MCF 10A (cell line): ENCODE results near the gene ITGA2B. TPM values are rescaled to one million over a fixed set of nuclear protein-coding genes. Genes with fewer than 3 reads are reported as not detected.
A peak's percentile ranks its signal among the peaks of the same experiment; 100 is the strongest.

ENCODE experiments used
- BruUV-seq: library from RNA; stranded (reverse); fragments of 400-500 nt; replicated peaks from 2 replicates; lab custom pipeline; 2021; lab: Mats Ljungman, UMichigan
- CTCF ChIA-PET: fragments of 300-600 bp; sonication (Branson Sonifier 250); formaldehyde crosslinking; extraction: SDS; loops from one replicate; lab custom pipeline; 2021; ENCODE audit warnings: antibody characterized with exemption, inconsistent platforms; lab: Yijun Ruan, JAX
- POLR2A ChIA-PET: fragments of 300-600, 350-650 bp; sonication (Branson Sonifier 250); formaldehyde crosslinking; extraction: SDS; loops from one replicate; lab custom pipeline; 2020; ENCODE audit warnings: antibody characterized with exemption, inconsistent platforms; lab: Yijun Ruan, JAX
- DNase-seq: peaks from one replicate; pipeline ENCODE4 v3.0.0-alpha.2; 2018; ENCODE audit not compliant: unreplicated experiment
- H3K27ac Mint-ChIP-seq: one replicate; pipeline ENCODE4 v1.8.0; 2022; ENCODE audit warnings: mild to moderate bottlenecking, low read depth, mixed read lengths; ENCODE audit not compliant: unreplicated experiment
- H3K27me3 Mint-ChIP-seq: one replicate; pipeline ENCODE4 v1.8.0; 2022; ENCODE audit warnings: mixed read lengths; ENCODE audit not compliant: insufficient read depth, unreplicated experiment
- H3K36me3 Mint-ChIP-seq: one replicate; pipeline ENCODE4 v1.8.0; 2022; ENCODE audit warnings: mild to moderate bottlenecking, moderate library complexity, mixed read lengths; ENCODE audit not compliant: insufficient read depth, unreplicated experiment
- H3K4me1 Mint-ChIP-seq: one replicate; pipeline ENCODE4 v1.8.0; 2022; ENCODE audit warnings: mixed read lengths; ENCODE audit not compliant: insufficient read depth, unreplicated experiment
- H3K4me3 Mint-ChIP-seq: one replicate; pipeline ENCODE4 v1.8.0; 2022; ENCODE audit warnings: mild to moderate bottlenecking, moderate library complexity, mixed read lengths; ENCODE audit not compliant: unreplicated experiment
- H3K9me3 Mint-ChIP-seq: one replicate; pipeline ENCODE4 v1.8.0; 2022; ENCODE audit warnings: mixed read lengths; ENCODE audit not compliant: unreplicated experiment
- CTCF ChIP-seq: fragments of 200-600 bp; IDR thresholded peaks from one replicate; pipeline ENCODE4 v1.8.0; 2022; ENCODE audit warnings: antibody characterized with exemption, mild to moderate bottlenecking; ENCODE audit not compliant: unreplicated experiment
- intact Hi-C: fragments of 100-400 bp; cut with micrococcal nuclease; formaldehyde crosslinking; loops from 2 replicates; pipeline ENCODE4 v1.14.1; 2022
- total RNA-seq: library from RNA; stranded (reverse); gene quantifications from 2 replicates; pipeline ENCODE4 v1.2.3, GENCODE V29; 2022

The ITGA2B gene
- total RNA-seq, 1 experiment from 2014 or later: 0.12 TPM

DNA sequence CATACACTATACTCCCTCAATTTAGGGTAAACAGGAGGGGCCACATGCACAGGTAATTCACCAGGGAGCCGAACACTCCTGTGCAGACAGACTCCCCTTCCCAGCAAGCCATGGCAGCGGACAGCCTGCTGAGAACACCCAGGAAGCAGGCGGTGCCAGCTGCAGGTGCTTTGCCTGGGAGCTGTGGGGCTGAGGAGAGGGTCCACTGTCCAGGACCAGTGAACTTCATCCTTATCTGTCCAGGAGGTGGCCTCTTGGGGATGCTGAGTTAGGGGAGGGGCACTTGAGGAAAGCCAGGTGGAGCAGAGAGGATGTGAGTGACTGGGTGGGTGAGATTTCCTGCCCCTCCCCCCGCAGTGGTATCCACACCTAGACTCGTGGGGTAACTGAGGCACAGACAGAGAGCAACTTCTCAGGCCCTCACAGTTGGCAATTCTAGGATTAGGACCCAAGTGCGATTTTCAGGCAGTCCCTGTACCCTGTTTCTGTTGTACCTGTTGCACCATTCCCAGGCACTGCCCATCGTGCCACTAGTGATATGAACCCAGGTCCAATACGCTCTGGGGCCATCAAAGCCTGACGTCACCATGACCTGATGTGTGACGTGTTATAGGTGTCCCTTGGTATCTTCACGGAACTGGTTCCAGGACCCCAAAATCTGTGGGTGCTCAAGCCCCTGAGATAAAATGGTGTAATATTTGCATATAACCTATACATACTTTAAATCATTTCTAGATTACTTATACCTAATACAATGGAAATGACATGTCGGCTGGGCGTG, 43.2 kb downstream of the ITGA2B start:
- peaks cover 14% of the 10 kb centered on the region for H3K36me3 Mint-ChIP-seq
- peak overlapping the region; percentile 94 for H3K27ac Mint-ChIP-seq
- H3K9me3 Mint-ChIP-seq: no peaks in the 10 kb centered on the region
- CTCF ChIA-PET: interaction anchor here (0.7 to 3.2 kb wide), 6 partner anchors 12 to 176 kb away, joined by 3 to 20 read pairs (median 4); partner anchors contain the start of gene SLC25A39
- H3K4me3 Mint-ChIP-seq: peak overlapping the region; percentile 82
- DNase-seq: no peak
- BruUV-seq: no TSS peak
- H3K4me1 Mint-ChIP-seq: peaks cover 12% of the 10 kb centered on the region
- H3K27me3 Mint-ChIP-seq: no peaks in the 10 kb centered on the region
- POLR2A ChIA-PET: interaction anchor here (0.6 to 3.2 kb wide), 10 partner anchors 10 to 1311 kb away, joined by 3 to 40 read pairs (median 6); partner anchors contain the start of genes SLC25A39, TMUB2 and UBTF
- intact Hi-C loops: no loop called here
- no peak for TF ChIP-seq CTCF

GRCh38 chr17:44345454-44346026, 43.9 kb downstream of the ITGA2B start:
- peaks cover 12% of the 10 kb centered on the region for H3K4me1 Mint-ChIP-seq
- peak; percentile 76 for DNase-seq
- TF ChIP-seq CTCF: peak; percentile 36
- ChIA-PET POLR2A (interaction anchor here (0.6 to 3.2 kb wide), 17 partner anchors 10 to 1312 kb away, joined by 3 to 40 read pairs (median 4); partner anchors contain the start of genes FAM171A2, HDAC5, SLC25A39 and TMUB2), CTCF (interaction anchor here (0.7 to 3.2 kb wide), 5 partner anchors 13 to 177 kb away, joined by 4 to 20 read pairs (median 4); partner anchors contain the start of gene SLC25A39)
- H3K9me3 Mint-ChIP-seq: no peaks in the 10 kb centered on the region
- intact Hi-C loops: loop anchor here (1.0 to 2.0 kb wide), 2 partner anchors 19 to 147 kb away; no protein-coding TSS in a partner anchor
- H3K4me3 Mint-ChIP-seq: peak overlapping the region; percentile 82
- TSS peak; percentile 63 for BruUV-seq
- peaks cover 10% of the 10 kb centered on the region for H3K36me3 Mint-ChIP-seq
- peak overlapping the region; percentile 94 for H3K27ac Mint-ChIP-seq
- no peaks in the 10 kb centered on the region for H3K27me3 Mint-ChIP-seq

DNA sequence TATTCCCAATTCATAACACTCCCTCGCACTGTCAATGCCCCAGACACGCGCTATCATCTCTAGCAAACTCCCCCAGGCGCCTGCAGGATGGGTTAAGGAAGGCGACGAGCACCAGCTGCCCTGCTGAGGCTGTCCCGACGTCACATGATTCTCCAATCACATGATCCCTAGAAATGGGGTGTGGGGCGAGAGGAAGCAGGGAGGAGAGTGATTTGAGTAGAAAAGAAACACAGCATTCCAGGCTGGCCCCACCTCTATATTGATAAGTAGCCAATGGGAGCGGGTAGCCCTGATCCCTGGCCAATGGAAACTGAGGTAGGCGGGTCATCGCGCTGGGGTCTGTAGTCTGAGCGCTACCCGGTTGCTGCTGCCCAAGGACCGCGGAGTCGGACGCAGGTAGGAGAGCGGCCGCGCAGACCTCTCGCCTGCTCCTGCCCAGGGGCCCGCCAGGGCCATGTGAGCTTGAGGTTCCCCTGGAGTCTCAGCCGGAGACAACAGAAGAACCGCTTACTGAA, 44.5 kb downstream of the ITGA2B start, which contains the start of gene GRN:
GRN (plus strand) TSS at position 364 of the 515 bp plus-strand sequence. CDS start 3,863 bp downstream, outside the sequence.
- DNase-seq: peak; percentile 99
- Mint-ChIP-seq H3K9me3 (no peaks in the 10 kb centered on the region), H3K27me3 (no peaks in the 10 kb centered on the region), H3K4me3 (peak within 1 kb of the TSS; percentile 82), H3K36me3 (peaks cover 5% of the 10 kb centered on the region), H3K4me1 (peaks cover 12% of the 10 kb centered on the region), H3K27ac (peak within 1 kb of the TSS; percentile 94)
- no TSS peak for BruUV-seq
- intact Hi-C loops: loop anchor here (1.0 to 2.0 kb wide), 2 partner anchors 18 to 147 kb away; no protein-coding TSS in a partner anchor
- ChIA-PET POLR2A (interaction anchor here (0.7 to 3.2 kb wide), 16 partner anchors 9 to 279 kb away, joined by 3 to 40 read pairs (median 4); partner anchors contain the start of genes FAM171A2, HDAC5, RUNDC3A and SLC25A39), CTCF (interaction anchor here (0.6 to 3.2 kb wide), 5 partner anchors 13 to 178 kb away, joined by 3 to 20 read pairs (median 4); partner anchors contain the start of gene SLC25A39)
- no peak for TF ChIP-seq CTCF
